ENCODE results near the gene KLKB1.
A peak's percentile ranks its signal among the peaks of the same experiment; 100 is the strongest.

The KLKB1 gene

GRCh38 chr4:186216465-186217024 lies 10.8 kb upstream of the KLKB1 start (continued):
- no peak for TF ChIP-seq ZNF274 (IDR thresholded peaks at IDR 0.05; ENCODE audit: low read length)
- no peak for TF ChIP-seq ZNF274 (tag by site-specific recombination; IDR thresholded peaks at IDR 0.05; ENCODE audit: borderline replicate concordance)
- TF ChIP-seq ZNF837 (tag by site-specific recombination; IDR thresholded peaks at IDR 0.05) = no peak
- TF ChIP-seq ZFP69B (tag by site-specific recombination; IDR thresholded peaks at IDR 0.05) = no peak
- TF ChIP-seq ZNF335 (tag by site-specific recombination; conservative IDR thresholded peaks at IDR 0.05) = peak; percentile 30; the same call in 1 of the 2 replicates
- TF ChIP-seq, protein P1, sequence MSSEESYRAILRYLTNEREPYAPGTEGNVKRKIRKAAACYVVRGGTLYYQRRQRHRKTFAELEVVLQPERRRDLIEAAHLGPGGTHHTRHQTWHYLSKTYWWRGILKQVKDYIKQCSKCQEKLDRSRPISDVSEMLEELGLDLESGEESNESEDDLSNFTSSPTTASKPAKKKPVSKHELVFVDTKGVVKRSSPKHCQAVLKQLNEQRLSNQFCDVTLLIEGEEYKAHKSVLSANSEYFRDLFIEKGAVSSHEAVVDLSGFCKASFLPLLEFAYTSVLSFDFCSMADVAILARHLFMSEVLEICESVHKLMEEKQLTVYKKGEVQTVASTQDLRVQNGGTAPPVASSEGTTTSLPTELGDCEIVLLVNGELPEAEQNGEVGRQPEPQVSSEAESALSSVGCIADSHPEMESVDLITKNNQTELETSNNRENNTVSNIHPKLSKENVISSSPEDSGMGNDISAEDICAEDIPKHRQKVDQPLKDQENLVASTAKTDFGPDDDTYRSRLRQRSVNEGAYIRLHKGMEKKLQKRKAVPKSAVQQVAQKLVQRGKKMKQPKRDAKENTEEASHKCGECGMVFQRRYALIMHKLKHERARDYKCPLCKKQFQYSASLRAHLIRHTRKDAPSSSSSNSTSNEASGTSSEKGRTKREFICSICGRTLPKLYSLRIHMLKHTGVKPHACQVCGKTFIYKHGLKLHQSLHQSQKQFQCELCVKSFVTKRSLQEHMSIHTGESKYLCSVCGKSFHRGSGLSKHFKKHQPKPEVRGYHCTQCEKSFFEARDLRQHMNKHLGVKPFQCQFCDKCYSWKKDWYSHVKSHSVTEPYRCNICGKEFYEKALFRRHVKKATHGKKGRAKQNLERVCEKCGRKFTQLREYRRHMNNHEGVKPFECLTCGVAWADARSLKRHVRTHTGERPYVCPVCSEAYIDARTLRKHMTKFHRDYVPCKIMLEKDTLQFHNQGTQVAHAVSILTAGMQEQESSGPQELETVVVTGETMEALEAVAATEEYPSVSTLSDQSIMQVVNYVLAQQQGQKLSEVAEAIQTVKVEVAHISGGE (tag by site-specific recombination; conservative IDR thresholded peaks at IDR 0.05; ENCODE audit: low read depth) = no peak
- TF ChIP-seq, protein P2, sequence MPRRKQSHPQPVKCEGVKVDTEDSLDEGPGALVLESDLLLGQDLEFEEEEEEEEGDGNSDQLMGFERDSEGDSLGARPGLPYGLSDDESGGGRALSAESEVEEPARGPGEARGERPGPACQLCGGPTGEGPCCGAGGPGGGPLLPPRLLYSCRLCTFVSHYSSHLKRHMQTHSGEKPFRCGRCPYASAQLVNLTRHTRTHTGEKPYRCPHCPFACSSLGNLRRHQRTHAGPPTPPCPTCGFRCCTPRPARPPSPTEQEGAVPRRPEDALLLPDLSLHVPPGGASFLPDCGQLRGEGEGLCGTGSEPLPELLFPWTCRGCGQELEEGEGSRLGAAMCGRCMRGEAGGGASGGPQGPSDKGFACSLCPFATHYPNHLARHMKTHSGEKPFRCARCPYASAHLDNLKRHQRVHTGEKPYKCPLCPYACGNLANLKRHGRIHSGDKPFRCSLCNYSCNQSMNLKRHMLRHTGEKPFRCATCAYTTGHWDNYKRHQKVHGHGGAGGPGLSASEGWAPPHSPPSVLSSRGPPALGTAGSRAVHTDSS (tag by site-specific recombination; IDR thresholded peaks at IDR 0.05) = no peak
- TF ChIP-seq ZNF580 (tag by site-specific recombination; IDR thresholded peaks at IDR 0.05) = no peak
- TF ChIP-seq ZNF133 (tag by site-specific recombination; IDR thresholded peaks at IDR 0.05) = no peak
- peak; percentile 96 for TF ChIP-seq ZNF174 (tag by site-specific recombination; IDR thresholded peaks at IDR 0.05)
- TF ChIP-seq ZSCAN23 (tag by site-specific recombination; IDR thresholded peaks at IDR 0.05) = no peak
- no peak for TF ChIP-seq ZNF501 (tag by site-specific recombination; IDR thresholded peaks at IDR 0.05)
- 0 out of 2 replicates have a peak, but pooled peaks have one; percentile 48 for TF ChIP-seq ZNF248 (tag by site-specific recombination; IDR thresholded peaks at IDR 0.05)
- TF ChIP-seq ELK4 (IDR thresholded peaks at IDR 0.05; ENCODE audit: borderline replicate concordance, low read depth, low read length) = no peak
- TF ChIP-seq KLF10 (tag by site-specific recombination; IDR thresholded peaks at IDR 0.05) = peak; percentile 74; the same call in 1 of the 2 replicates
- TF ChIP-seq ZBTB17 (tag by site-specific recombination; IDR thresholded peaks at IDR 0.05) = peak; percentile 82
- peak; percentile 60 for TF ChIP-seq ZNF600 (tag by site-specific recombination; IDR thresholded peaks at IDR 0.05)
- TF ChIP-seq ZNF18 (tag by site-specific recombination; IDR thresholded peaks at IDR 0.05) = no peak
- TF ChIP-seq ZBTB8A (tag by site-specific recombination; IDR thresholded peaks at IDR 0.05) = 0 out of 2 replicates have a peak, but pooled peaks have one; percentile 18
- TF ChIP-seq, protein P3, sequence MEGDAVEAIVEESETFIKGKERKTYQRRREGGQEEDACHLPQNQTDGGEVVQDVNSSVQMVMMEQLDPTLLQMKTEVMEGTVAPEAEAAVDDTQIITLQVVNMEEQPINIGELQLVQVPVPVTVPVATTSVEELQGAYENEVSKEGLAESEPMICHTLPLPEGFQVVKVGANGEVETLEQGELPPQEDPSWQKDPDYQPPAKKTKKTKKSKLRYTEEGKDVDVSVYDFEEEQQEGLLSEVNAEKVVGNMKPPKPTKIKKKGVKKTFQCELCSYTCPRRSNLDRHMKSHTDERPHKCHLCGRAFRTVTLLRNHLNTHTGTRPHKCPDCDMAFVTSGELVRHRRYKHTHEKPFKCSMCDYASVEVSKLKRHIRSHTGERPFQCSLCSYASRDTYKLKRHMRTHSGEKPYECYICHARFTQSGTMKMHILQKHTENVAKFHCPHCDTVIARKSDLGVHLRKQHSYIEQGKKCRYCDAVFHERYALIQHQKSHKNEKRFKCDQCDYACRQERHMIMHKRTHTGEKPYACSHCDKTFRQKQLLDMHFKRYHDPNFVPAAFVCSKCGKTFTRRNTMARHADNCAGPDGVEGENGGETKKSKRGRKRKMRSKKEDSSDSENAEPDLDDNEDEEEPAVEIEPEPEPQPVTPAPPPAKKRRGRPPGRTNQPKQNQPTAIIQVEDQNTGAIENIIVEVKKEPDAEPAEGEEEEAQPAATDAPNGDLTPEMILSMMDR (tag by site-specific recombination; IDR thresholded peaks at IDR 0.05) = no peak
- no peak for TF ChIP-seq ZBTB10 (tag by site-specific recombination; IDR thresholded peaks at IDR 0.05)
- TF ChIP-seq, protein P4, sequence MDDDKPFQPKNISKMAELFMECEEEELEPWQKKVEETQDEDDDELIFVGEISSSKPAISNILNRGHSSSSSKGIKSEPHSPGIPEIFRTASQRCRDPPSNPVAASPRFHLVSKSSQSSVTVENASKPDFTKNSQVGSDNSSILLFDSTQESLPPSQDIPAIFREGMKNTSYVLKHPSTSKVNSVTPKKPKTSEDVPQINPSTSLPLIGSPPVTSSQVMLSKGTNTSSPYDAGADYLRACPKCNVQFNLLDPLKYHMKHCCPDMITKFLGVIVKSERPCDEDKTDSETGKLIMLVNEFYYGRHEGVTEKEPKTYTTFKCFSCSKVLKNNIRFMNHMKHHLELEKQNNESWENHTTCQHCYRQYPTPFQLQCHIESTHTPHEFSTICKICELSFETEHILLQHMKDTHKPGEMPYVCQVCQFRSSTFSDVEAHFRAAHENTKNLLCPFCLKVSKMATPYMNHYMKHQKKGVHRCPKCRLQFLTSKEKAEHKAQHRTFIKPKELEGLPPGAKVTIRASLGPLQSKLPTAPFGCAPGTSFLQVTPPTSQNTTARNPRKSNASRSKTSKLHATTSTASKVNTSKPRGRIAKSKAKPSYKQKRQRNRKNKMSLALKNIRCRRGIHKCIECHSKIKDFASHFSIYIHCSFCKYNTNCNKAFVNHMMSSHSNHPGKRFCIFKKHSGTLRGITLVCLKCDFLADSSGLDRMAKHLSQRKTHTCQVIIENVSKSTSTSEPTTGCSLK (tag by site-specific recombination; IDR thresholded peaks at IDR 0.05) = no peak
- TF ChIP-seq ZNF843 (tag by site-specific recombination; IDR thresholded peaks at IDR 0.05) = peak; percentile 79; the same call in 1 of the 2 replicates
- TF ChIP-seq ZNF654 (tag by site-specific recombination; IDR thresholded peaks at IDR 0.05; ENCODE audit: low read depth) = no peak
- no peak for TF ChIP-seq ZNF157 (tag by site-specific recombination; IDR thresholded peaks at IDR 0.05)

Data from HEK293 (cell line).